HepG2 (cell line): Measurements from ENCODE around the gene SLIT1. TPM values are rescaled to one million over a fixed set of nuclear protein-coding genes. Genes with fewer than 3 reads are reported as not detected.

Experiments used
- ATAC-seq: fragments of 200-7000 bp; cut with Tn5 transposase; 3 replicates; pipeline ENCODE4 v1.9.1; 2020; ENCODE audit warnings: mild to moderate bottlenecking, moderate library complexity
- BruUV-seq: library from RNA; stranded (reverse); fragments of 400-500 nt; replicated peaks from 2 replicates; lab custom pipeline; 2021; lab: Mats Ljungman, UMichigan
- CTCF ChIA-PET: fragments of 300-600 bp; formaldehyde crosslinking; extraction: SDS; loops from one replicate; lab custom pipeline; 2021; ENCODE audit warnings: low total read pairs, inconsistent platforms, low intra/inter-chr PET ratio; lab: Yijun Ruan, JAX
- POLR2A ChIA-PET: fragments of 350-600 bp; sonication (Branson Sonifier 250); formaldehyde crosslinking; loops from one replicate; lab custom pipeline; 2020; ENCODE audit warnings: antibody characterized with exemption, inconsistent platforms; lab: Yijun Ruan, JAX
- DNase-seq: peaks from one replicate; pipeline ENCODE4 v3.0.0-alpha.2; 2015; ENCODE audit warnings: low spot score
- FAIRE-seq: peaks from 3 replicates; lab custom pipeline; 2011; peaks lifted over from hg19 to GRCh38; lab: Jason Lieb, UNC
- H2AFZ ChIP-seq: one replicate; pipeline ENCODE4 v1.6.1; 2011; ENCODE audit warnings: low read length, inconsistent platforms
- H3K27ac ChIP-seq: fragments of 300-600 bp; 3 replicates; pipeline ENCODE4 v1.8.0; 2011; ENCODE audit warnings: mixed run types, mild to moderate bottlenecking, mixed read lengths, low read length, inconsistent platforms; ENCODE audit not compliant: insufficient read depth; ENCODE audit errors: extremely low read length
- H3K27me3 ChIP-seq, 2 experiments: fragments of 200-600 bp in 1 of 2; 2 replicates in 1 of 2; 3 replicates in 1 of 2; pipeline versions ENCODE4 v1.6.0 to v1.8.0; 2011; ENCODE audit warnings: low read length in 2 of 2, mild to moderate bottlenecking in 2 of 2, moderate library complexity in 2 of 2, inconsistent platforms in 1 of 2; ENCODE audit not compliant: insufficient read depth in 2 of 2, control insufficient read depth in 1 of 2
- H3K36me3 ChIP-seq, 2 experiments: fragments of 200-600 bp in 1 of 2; replicated peaks in 1 of 2; 2 replicates in 1 of 2; 3 replicates in 1 of 2; pipeline versions ENCODE4 v1.5.1 to v1.8.0; 2011; ENCODE audit warnings: low read length in 2 of 2, inconsistent platforms in 1 of 2; ENCODE audit not compliant: insufficient read depth in 2 of 2, control insufficient read depth in 1 of 2
- H3K4me1 ChIP-seq: 2 replicates; pipeline ENCODE4 v1.5.1; 2012; ENCODE audit warnings: low read length, inconsistent platforms; ENCODE audit not compliant: insufficient read depth
- H3K4me2 ChIP-seq: 2 replicates; pipeline ENCODE4 v1.6.0; 2011; ENCODE audit warnings: low read depth, low read length, inconsistent platforms
- H3K4me3 ChIP-seq, 3 experiments: fragments of 200-600 bp in 1 of 3; sonication (generic), shearing (Covaris generic) in 1 of 3; replicated peaks in 1 of 3; 2 replicates each; pipeline ENCODE4 v1.5.1; 2011 to 2016; ENCODE audit warnings: low read length in 3 of 3, inconsistent platforms in 2 of 3, low read depth in 2 of 3, mild to moderate bottlenecking in 2 of 3, control low read depth in 1 of 3, mixed read lengths in 1 of 3; ENCODE audit not compliant: insufficient read depth in 1 of 3
- H3K79me2 ChIP-seq: one replicate; pipeline ENCODE4 v1.6.1; 2011; ENCODE audit warnings: low read length, inconsistent platforms; ENCODE audit not compliant: insufficient read depth
- H3K9ac ChIP-seq: 2 replicates; pipeline ENCODE4 v1.6.0; 2011; ENCODE audit warnings: mild to moderate bottlenecking, low read depth, low read length, inconsistent platforms; ENCODE audit not compliant: insufficient read depth
- H3K9me3 ChIP-seq: 2 replicates; pipeline ENCODE4 v1.5.1; 2012; ENCODE audit warnings: mild to moderate bottlenecking, low read length
- H4K20me1 ChIP-seq: 2 replicates; pipeline ENCODE4 v1.6.0; 2011; ENCODE audit warnings: inconsistent platforms, mild to moderate bottlenecking, low read length, moderate library complexity; ENCODE audit not compliant: insufficient read depth
- CBFB ChIP-seq: sonication (generic); formaldehyde crosslinking; IDR thresholded peaks from 2 replicates; pipeline ENCODE4 v1.4.0; 2020; ENCODE audit warnings: missing genetic modification reagents
- CTCF ChIP-seq: sonication (generic); formaldehyde crosslinking; IDR thresholded peaks from 2 replicates; pipeline ENCODE4 v1.5.0; 2020; ENCODE audit warnings: mild to moderate bottlenecking, missing genetic modification reagents, moderate library complexity
- GABPB1 ChIP-seq: IDR thresholded peaks from 2 replicates; pipeline ENCODE4 v1.6.1; 2016; ENCODE audit warnings: mild to moderate bottlenecking, missing genetic modification reagents, moderate library complexity, missing compliant biosample characterization
- MIER2 ChIP-seq: IDR thresholded peaks from 2 replicates; pipeline ENCODE4 v1.6.1; 2016; ENCODE audit warnings: missing biosample characterization, missing genetic modification reagents
- MTF1 ChIP-seq: sonication (generic); formaldehyde crosslinking; IDR thresholded peaks from 2 replicates; pipeline ENCODE4 v1.5.0; 2020; ENCODE audit warnings: missing genetic modification reagents
- RAD21 ChIP-seq: fragments of 450-650 bp; formaldehyde crosslinking; IDR thresholded peaks from 2 replicates; pipeline ENCODE4 v1.5.0; 2020; ENCODE audit warnings: mild to moderate bottlenecking
- REPIN1 ChIP-seq: sonication (generic); formaldehyde crosslinking; IDR thresholded peaks from 2 replicates; pipeline ENCODE4 v1.8.0; 2022; ENCODE audit warnings: missing genetic modification reagents, low read depth, mild to moderate bottlenecking, borderline replicate concordance
- REST ChIP-seq, 2 experiments: IDR thresholded peaks; 2 replicates each; pipeline ENCODE4 v1.6.1; 2011 to 2012; ENCODE audit warnings: low read length in 2 of 2, borderline replicate concordance in 1 of 2, low read depth in 1 of 2, mild to moderate bottlenecking in 1 of 2, moderate library complexity in 1 of 2
- STAG1 ChIP-seq: sonication (generic); formaldehyde crosslinking; IDR thresholded peaks from 2 replicates; pipeline ENCODE4 v1.4.0; 2020; ENCODE audit warnings: missing genetic modification reagents
- ZNF768 ChIP-seq: sonication (generic); formaldehyde crosslinking; IDR thresholded peaks from 2 replicates; pipeline ENCODE4 v1.4.0; 2020; ENCODE audit warnings: missing genetic modification reagents
- WGBS: methylation state at CpG from one replicate; pipeline ENCODE4 v1.1.6; 2017; ENCODE audit warnings: low lambda C conversion rate; 5-methylcytosine and 5-hydroxymethylcytosine counted together
- in situ Hi-C: cut with HindIII; loops from 2 replicates; pipeline ENCODE4 v1.10.0; 2017; ENCODE audit warnings: low pct_unique_long_range_greater_than_20kb; ENCODE audit not compliant: extremely low pct_ligation_motif_present
- intact Hi-C: fragments of 100-400 bp; cut with micrococcal nuclease; formaldehyde crosslinking; loops from one replicate; pipeline ENCODE4 v1.10.0; 2022; ENCODE audit not compliant: unreplicated experiment
- polyA plus RNA-seq, 8 experiments: library from polyadenylated mRNA; depleted of rRNA in 3 of 8; stranded (reverse) in 7 of 8; unstranded in 1 of 8; fragments of >200 nt; fragmentation: Illumina TruSeq in 4 of 8; extraction: Trizol in 4 of 8; gene quantifications; 2 replicates each; pipeline versions ENCODE4 v1.2.1 to v1.2.3, GENCODE V29; 2011 to 2016; ENCODE audit warnings: low read depth in 4 of 8, missing spikeins in 1 of 8, mixed read lengths in 1 of 8; ENCODE audit not compliant: insufficient read depth in 1 of 8
- total RNA-seq, 5 experiments: library from RNA; depleted of rRNA; stranded (reverse); fragments of >200 nt; fragmentation: Illumina TruSeq; extraction: Trizol; gene quantifications; 2 replicates each; pipeline ENCODE4 v1.2.3, GENCODE V29; 2016; ENCODE audit warnings: low read depth in 1 of 5
- TF ChIP-seq, protein P1 (sequence below): IDR thresholded peaks from 2 replicates; pipeline ENCODE4 v1.6.1; 2016; ENCODE audit warnings: missing compliant biosample characterization, missing genetic modification reagents, borderline replicate concordance
- TF ChIP-seq, protein P2 (sequence below): sonication (generic); formaldehyde crosslinking; IDR thresholded peaks from 2 replicates; pipeline ENCODE4 v1.8.1; 2023; ENCODE audit warnings: mild to moderate bottlenecking, inconsistent platforms, moderate library complexity, missing genetic modification reagents, borderline replicate concordance
- TF ChIP-seq, protein P3 (sequence below): sonication (generic); formaldehyde crosslinking; IDR thresholded peaks from 2 replicates; pipeline ENCODE4 v1.4.0; 2020; ENCODE audit warnings: missing genetic modification reagents

Gene SLIT1
- total and polyA plus RNA-seq, 2 of the 13 experiments (the other 11 are each of a cell fraction or from before 2014, with no cell fraction given), result 0.09 to 0.33 TPM

GRCh38 chr10:97179731-97180362, 5.9 kb downstream of the SLIT1 start:
- ChIA-PET CTCF (interaction anchor here (0.7 to 2.6 kb wide), 6 partner anchors 8 to 107 kb away, joined by 3 to 16 read pairs (median 3); no protein-coding TSS in a partner anchor), POLR2A (interaction anchor here (1.4 kb wide), 1 partner anchor 41 kb away, joined by 6 read pairs; no protein-coding TSS in a partner anchor)
- peak; percentile 19 for DNase-seq
- H3K36me3 ChIP-seq, result no peaks in the 10 kb centered on the region
- H2AFZ ChIP-seq, result no peak overlapping the region
- intact Hi-C loops (loop anchor here (5.0 to 10.0 kb wide), 2 partner anchors 45 to 98 kb away; no protein-coding TSS in a partner anchor), in situ Hi-C loops (no loop called here)
- ATAC-seq, result peak; percentile 87
- H3K9me3 ChIP-seq, result no peaks in the 10 kb centered on the region
- no peak overlapping the region for H3K27ac ChIP-seq
- H3K4me1 ChIP-seq, result peaks cover 8% of the 10 kb centered on the region
- no peak overlapping the region for H3K4me3 ChIP-seq
- peaks cover 13 to 94% of the 10 kb centered on the region in 2 experiments for H3K27me3 ChIP-seq
- no peak for FAIRE-seq
- 33% methylated on average over 9 of the region's 26 CpGs for WGBS
- H3K4me2 ChIP-seq, result peak overlapping the region; percentile 41; the same call in 1 of the 2 replicates
- no peak overlapping the region for H3K9ac ChIP-seq
- H4K20me1 ChIP-seq, result no peaks in the 10 kb centered on the region
- no TSS peak for BruUV-seq
- H3K79me2 ChIP-seq, result no peaks in the 10 kb centered on the region
- TF ChIP-seq, protein P1, sequence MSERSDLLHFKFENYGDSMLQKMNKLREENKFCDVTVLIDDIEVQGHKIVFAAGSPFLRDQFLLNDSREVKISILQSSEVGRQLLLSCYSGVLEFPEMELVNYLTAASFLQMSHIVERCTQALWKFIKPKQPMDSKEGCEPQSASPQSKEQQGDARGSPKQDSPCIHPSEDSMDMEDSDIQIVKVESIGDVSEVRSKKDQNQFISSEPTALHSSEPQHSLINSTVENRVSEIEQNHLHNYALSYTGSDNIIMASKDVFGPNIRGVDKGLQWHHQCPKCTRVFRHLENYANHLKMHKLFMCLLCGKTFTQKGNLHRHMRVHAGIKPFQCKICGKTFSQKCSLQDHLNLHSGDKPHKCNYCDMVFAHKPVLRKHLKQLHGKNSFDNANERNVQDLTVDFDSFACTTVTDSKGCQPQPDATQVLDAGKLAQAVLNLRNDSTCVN (CRISPR knock-in tag), result no peak
- TF ChIP-seq REPIN1 (CRISPR knock-in tag), result no peak
- TF ChIP-seq MTF1 (CRISPR knock-in tag), result no peak
- TF ChIP-seq ZNF768, result peak; percentile 21; the same call in 1 of the 2 replicates
- TF ChIP-seq MIER2 (CRISPR knock-in tag), result peak; percentile 86
- TF ChIP-seq, protein P2, sequence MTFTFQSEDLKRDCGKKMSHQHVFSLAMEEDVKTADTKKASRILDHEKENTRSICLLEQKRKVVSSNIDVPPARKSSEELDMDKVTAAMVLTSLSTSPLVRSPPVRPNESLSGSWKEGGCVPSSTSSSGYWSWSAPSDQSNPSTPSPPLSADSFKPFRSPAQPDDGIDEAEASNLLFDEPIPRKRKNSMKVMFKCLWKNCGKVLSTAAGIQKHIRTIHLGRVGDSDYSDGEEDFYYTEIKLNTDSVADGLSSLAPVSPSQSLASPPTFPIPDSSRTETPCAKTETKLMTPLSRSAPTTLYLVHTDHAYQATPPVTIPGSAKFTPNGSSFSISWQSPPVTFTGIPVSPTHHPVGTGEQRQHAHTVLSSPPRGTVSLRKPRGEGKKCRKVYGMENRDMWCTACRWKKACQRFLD (CRISPR knock-in tag), result no peak
- TF ChIP-seq CBFB (CRISPR knock-in tag), result 0 out of 2 replicates have a peak, but pooled peaks have one; percentile 21
- TF ChIP-seq STAG1 (CRISPR knock-in tag), result peak; percentile 81
- peak; percentile 70 for TF ChIP-seq RAD21 (CRISPR knock-in tag)
- peak; percentile 67 for TF ChIP-seq CTCF (CRISPR knock-in tag)
- TF ChIP-seq REST (IDR thresholded peaks at IDR 0.05; ENCODE audit: borderline replicate concordance in 1 of 2, low read depth in 1 of 2, low read length in 2 of 2), result peak in 1 of 2 experiments; percentile 55; a peak in 3 of 4 replicates
- peak; percentile 43; the same call in 1 of the 2 replicates for TF ChIP-seq GABPB1 (CRISPR knock-in tag)
- TF ChIP-seq, protein P3, sequence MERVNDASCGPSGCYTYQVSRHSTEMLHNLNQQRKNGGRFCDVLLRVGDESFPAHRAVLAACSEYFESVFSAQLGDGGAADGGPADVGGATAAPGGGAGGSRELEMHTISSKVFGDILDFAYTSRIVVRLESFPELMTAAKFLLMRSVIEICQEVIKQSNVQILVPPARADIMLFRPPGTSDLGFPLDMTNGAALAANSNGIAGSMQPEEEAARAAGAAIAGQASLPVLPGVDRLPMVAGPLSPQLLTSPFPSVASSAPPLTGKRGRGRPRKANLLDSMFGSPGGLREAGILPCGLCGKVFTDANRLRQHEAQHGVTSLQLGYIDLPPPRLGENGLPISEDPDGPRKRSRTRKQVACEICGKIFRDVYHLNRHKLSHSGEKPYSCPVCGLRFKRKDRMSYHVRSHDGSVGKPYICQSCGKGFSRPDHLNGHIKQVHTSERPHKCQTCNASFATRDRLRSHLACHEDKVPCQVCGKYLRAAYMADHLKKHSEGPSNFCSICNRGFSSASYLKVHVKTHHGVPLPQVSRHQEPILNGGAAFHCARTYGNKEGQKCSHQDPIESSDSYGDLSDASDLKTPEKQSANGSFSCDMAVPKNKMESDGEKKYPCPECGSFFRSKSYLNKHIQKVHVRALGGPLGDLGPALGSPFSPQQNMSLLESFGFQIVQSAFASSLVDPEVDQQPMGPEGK (CRISPR knock-in tag), result peak; percentile 75
